ENCODE results near the gene SAMD4A.

Gene SAMD4A

DNA sequence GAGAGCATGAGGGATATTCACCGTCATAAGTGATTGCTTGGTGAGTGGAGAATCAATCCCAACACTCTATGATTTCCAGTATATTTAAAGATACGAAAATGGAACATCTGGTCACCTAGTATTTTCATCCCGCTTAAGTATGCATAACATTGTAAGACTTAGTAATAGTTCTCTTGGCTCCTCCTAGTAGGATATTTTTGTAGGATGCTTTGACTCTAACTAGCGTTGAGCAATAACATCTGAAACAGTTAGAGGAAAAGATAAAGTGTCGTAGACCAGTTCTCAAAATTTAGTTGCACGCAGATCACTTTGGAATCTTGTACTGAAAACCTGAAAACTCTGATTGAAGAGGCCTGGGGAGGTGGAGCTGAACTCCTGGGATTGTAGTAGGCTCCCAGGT is 7.6 kb downstream of the SAMD4A start:
- TF ChIP-seq, protein P1, sequence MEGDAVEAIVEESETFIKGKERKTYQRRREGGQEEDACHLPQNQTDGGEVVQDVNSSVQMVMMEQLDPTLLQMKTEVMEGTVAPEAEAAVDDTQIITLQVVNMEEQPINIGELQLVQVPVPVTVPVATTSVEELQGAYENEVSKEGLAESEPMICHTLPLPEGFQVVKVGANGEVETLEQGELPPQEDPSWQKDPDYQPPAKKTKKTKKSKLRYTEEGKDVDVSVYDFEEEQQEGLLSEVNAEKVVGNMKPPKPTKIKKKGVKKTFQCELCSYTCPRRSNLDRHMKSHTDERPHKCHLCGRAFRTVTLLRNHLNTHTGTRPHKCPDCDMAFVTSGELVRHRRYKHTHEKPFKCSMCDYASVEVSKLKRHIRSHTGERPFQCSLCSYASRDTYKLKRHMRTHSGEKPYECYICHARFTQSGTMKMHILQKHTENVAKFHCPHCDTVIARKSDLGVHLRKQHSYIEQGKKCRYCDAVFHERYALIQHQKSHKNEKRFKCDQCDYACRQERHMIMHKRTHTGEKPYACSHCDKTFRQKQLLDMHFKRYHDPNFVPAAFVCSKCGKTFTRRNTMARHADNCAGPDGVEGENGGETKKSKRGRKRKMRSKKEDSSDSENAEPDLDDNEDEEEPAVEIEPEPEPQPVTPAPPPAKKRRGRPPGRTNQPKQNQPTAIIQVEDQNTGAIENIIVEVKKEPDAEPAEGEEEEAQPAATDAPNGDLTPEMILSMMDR (IDR thresholded peaks at IDR 0.05; ENCODE audit: insufficient read depth, low read length, missing control alignments), result no peak
- DNase-seq (ENCODE audit: low read depth, low spot score), result no peak
- no peak overlapping the region for H3K4me3 ChIP-seq (ENCODE audit: low read depth, low read length)
- ChIA-PET CTCF (interaction anchor here (1.3 to 2.1 kb wide), 4 partner anchors 10 to 199 kb away, joined by 3 to 7 read pairs (median 5); no protein-coding TSS in a partner anchor), POLR2A (no interaction called here)

DNA sequence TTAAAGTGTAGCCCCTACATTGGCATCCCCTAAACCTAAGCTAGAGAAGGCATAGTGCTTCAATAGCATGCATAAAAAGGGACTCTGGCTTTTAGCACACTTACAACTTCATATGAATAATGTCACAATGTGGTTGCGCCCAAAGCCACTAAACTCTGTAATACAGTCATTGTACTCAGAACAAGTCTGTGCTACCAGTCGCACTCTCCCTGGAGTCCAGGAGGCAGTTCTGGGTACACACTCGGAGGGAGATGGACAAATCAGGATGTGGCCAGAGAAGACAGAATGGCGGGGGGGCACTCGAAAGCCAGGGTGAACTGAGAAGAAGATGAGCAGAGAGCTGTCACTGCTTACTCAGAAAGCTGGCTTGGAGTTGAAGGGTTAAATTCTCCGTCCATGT is 10.6 kb downstream of the SAMD4A start:
- no peak for DNase-seq (ENCODE audit: low read depth, low spot score)
- POLR2A ChIA-PET, result interaction anchor here (0.7 to 1.1 kb wide), 3 partner anchors 23 to 74 kb away, joined by 3 read pairs; no protein-coding TSS in a partner anchor
- TF ChIP-seq, protein P1 (IDR thresholded peaks at IDR 0.05; ENCODE audit: insufficient read depth, low read length, missing control alignments), result no peak
- CTCF ChIA-PET, result interaction anchor here (0.9 to 1.8 kb wide), 4 partner anchors 10 to 196 kb away, joined by 3 to 10 read pairs (median 5); no protein-coding TSS in a partner anchor
- H3K4me3 ChIP-seq (ENCODE audit: low read depth, low read length), result no peak overlapping the region

GRCh38 chr14:54577977-54578376 is 11.0 kb downstream of the SAMD4A start:
- CTCF ChIA-PET, result interaction anchor here (1.7 to 1.8 kb wide), 2 partner anchors 113 to 196 kb away, joined by 6 to 10 read pairs; no protein-coding TSS in a partner anchor
- TF ChIP-seq, protein P1 (IDR thresholded peaks at IDR 0.05; ENCODE audit: insufficient read depth, low read length, missing control alignments), result no peak
- DNase-seq (ENCODE audit: low read depth, low spot score), result no peak
- POLR2A ChIA-PET, result interaction anchor here (0.9 to 1.1 kb wide), 2 partner anchors 23 to 32 kb away, joined by 3 read pairs; no protein-coding TSS in a partner anchor
- no peak overlapping the region for H3K4me3 ChIP-seq (ENCODE audit: low read depth, low read length)

- no peak for DNase-seq (ENCODE audit: low read depth, low spot score)
- H3K4me3 ChIP-seq (ENCODE audit: low read depth, low read length), result no peak overlapping the region
- CTCF ChIA-PET, result interaction anchor here (0.8 to 1.4 kb wide), 3 partner anchors 17 to 194 kb away, joined by 3 to 5 read pairs (median 4); no protein-coding TSS in a partner anchor
- POLR2A ChIA-PET, result no interaction called here
- TF ChIP-seq, protein P1 (IDR thresholded peaks at IDR 0.05; ENCODE audit: insufficient read depth, low read length, missing control alignments), result no peak
Measured at GRCh38 chr14:54579621-54580020, 12.7 kb downstream of the SAMD4A start.

DNA sequence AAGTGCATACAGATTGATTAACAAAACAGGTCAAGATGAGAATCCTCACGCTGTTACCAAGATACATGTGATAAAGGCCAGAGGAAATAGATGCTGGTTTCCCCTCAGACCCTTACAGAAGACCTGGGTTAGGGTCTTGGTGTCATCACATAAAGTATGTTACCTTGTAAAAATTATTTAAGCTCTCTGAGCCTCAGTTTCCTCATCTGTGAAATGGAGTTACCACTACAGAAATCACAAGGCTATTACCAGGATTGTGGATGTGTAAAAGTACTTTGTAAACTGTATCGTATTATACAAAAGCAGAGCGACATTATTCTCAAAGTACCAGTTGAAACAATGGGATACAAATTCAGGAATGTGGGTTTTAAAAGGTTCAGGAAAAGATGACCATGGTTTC is 14.0 kb downstream of the SAMD4A start:
- POLR2A ChIA-PET, result no interaction called here
- TF ChIP-seq, protein P1 (IDR thresholded peaks at IDR 0.05; ENCODE audit: insufficient read depth, low read length, missing control alignments), result no peak
- CTCF ChIA-PET, result interaction anchor here (0.8 to 1.8 kb wide), 2 partner anchors 9 to 62 kb away, joined by 3 to 6 read pairs; no protein-coding TSS in a partner anchor
- no peak for DNase-seq (ENCODE audit: low read depth, low spot score)
- H3K4me3 ChIP-seq (ENCODE audit: low read depth, low read length), result no peak overlapping the region

DNA sequence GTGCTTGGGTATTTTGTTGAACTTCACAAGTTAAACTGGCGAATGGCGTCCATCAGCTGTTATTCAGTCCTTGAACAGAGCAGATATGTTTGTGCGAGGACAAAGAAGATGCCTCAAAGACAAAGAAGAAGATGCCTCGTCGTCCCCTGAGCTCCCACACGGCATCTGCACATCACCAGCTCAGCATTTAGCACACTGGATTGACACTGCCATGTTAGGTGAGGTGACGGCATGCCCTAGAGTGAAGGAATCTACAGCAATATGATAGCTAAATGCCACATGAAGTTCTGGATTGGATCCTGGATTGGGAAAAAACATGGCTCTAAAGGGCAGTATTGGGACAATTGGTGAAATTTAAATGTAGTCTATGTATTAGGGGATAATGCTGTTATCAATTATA is 15.4 kb downstream of the SAMD4A start:
- POLR2A ChIA-PET, result interaction anchor here (0.8 kb wide), 1 partner anchor 17 kb away, joined by 3 read pairs; no protein-coding TSS in a partner anchor

More for the DNA sequence above, 15.4 kb downstream of the SAMD4A start:
- TF ChIP-seq, protein P1 (IDR thresholded peaks at IDR 0.05; ENCODE audit: insufficient read depth, low read length, missing control alignments), result no peak
- DNase-seq (ENCODE audit: low read depth, low spot score), result no peak
- CTCF ChIA-PET, result interaction anchor here (0.6 to 2.6 kb wide), 7 partner anchors 9 to 191 kb away, joined by 3 to 11 read pairs (median 6); no protein-coding TSS in a partner anchor
- H3K4me3 ChIP-seq (ENCODE audit: low read depth, low read length), result no peak overlapping the region

All from AG04449 (cell line).